ENCODE results near the gene CRTC2.
"Not testable (repeated sequence)": the region's sequence is repeated elsewhere in the genome, so short reads cannot be mapped to it uniquely, and the experiment has no call there.

The CRTC2 gene

GRCh38 chr1:153985341-153985912 is 27.0 kb upstream of the CRTC2 start:
- Histone ChIP-seq H3K27ac (peak overlapping the region; percentile 76 to 95), H3K4me1 (peaks cover 0 to 29% (median 22%) of the 10 kb centered on the region in 4 donors), H3K36me3 (peaks cover 0 to 31% (median 17%) of the 10 kb centered on the region in 3 donors), H3K27me3 (no peaks in the 10 kb centered on the region), H3K9me3 (no peaks in the 10 kb centered on the region), H3K4me3 (peak overlapping the region; percentile 61 to 78)
- DNase-seq, result peak; percentile 75 to 79
- TF ChIP-seq, protein P1, sequence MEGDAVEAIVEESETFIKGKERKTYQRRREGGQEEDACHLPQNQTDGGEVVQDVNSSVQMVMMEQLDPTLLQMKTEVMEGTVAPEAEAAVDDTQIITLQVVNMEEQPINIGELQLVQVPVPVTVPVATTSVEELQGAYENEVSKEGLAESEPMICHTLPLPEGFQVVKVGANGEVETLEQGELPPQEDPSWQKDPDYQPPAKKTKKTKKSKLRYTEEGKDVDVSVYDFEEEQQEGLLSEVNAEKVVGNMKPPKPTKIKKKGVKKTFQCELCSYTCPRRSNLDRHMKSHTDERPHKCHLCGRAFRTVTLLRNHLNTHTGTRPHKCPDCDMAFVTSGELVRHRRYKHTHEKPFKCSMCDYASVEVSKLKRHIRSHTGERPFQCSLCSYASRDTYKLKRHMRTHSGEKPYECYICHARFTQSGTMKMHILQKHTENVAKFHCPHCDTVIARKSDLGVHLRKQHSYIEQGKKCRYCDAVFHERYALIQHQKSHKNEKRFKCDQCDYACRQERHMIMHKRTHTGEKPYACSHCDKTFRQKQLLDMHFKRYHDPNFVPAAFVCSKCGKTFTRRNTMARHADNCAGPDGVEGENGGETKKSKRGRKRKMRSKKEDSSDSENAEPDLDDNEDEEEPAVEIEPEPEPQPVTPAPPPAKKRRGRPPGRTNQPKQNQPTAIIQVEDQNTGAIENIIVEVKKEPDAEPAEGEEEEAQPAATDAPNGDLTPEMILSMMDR (IDR thresholded peaks at IDR 0.05), result no peak
- intact Hi-C loops (cut with DNase I; ENCODE audit: low total_unique reads), result loop anchor here (5.0 to 10.0 kb wide), 2 partner anchors 38 to 311 kb away; partner anchors contain the start of genes DENND4B, ILF2 and NPR1

- Histone ChIP-seq H3K27ac (peak overlapping the region; percentile 76 to 95), H3K4me3 (peak overlapping the region; percentile 61 to 78), H3K27me3 (no peaks in the 10 kb centered on the region), H3K4me1 (peaks cover 0 to 25% (median 17%) of the 10 kb centered on the region in 4 donors), H3K36me3 (peaks cover 0 to 36% (median 17%) of the 10 kb centered on the region in 3 donors), H3K9me3 (no peaks in the 10 kb centered on the region)
- TF ChIP-seq, protein P1 (IDR thresholded peaks at IDR 0.05), result no peak
- intact Hi-C loops (cut with DNase I; ENCODE audit: low total_unique reads), result loop anchor here (10.0 kb wide), 1 partner anchor 310 kb away; the partner anchor contains the start of genes ILF2 and NPR1
- DNase-seq, result no peak
Observed at GRCh38 chr1:153984123-153984894, 25.9 kb upstream of the CRTC2 start.

DNA sequence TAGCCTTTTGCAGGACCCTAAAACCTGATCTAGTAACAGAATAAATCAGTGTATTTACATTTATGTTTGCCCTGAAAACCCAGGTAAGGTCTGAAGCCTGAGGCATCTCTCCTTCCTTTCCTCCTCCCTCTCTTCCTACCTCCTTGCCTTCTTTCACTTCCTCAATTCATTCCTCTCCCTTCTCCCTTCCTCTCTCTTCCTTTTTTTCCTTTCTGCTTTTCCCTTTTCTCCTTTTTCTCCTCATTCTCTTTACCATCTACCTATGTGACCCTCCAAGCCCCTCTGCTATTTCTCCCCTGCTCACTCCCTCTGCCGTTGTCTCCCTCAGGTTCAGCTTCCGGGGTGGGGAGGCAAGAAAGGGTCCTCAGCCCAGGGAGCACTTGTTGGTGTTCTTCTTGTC is 23.3 kb upstream of the CRTC2 start:
- intact Hi-C loops (cut with DNase I; ENCODE audit: low total_unique reads), result loop anchor here (10.0 kb wide), 1 partner anchor 307 kb away; the partner anchor contains the start of genes ILF2 and NPR1
- Histone ChIP-seq H3K4me1 (peaks cover 0 to 30% (median 20%) of the 10 kb centered on the region in 4 donors), H3K36me3 (peaks cover 0 to 36% (median 17%) of the 10 kb centered on the region in 3 donors)
- not testable (repeated sequence) for H3K4me3 ChIP-seq, H3K9me3 ChIP-seq, H3K27ac ChIP-seq, DNase-seq, H3K27me3 ChIP-seq

GRCh38 chr1:153979091-153979490 is 20.7 kb upstream of the CRTC2 start:
- H3K4me3 ChIP-seq, H3K27me3 ChIP-seq, H3K9me3 ChIP-seq, DNase-seq: not testable (repeated sequence)
- H3K36me3 ChIP-seq, result peaks cover 12 to 56% (median 38%) of the 10 kb centered on the region in 3 donors
- intact Hi-C loops (cut with DNase I; ENCODE audit: low total_unique reads), result loop anchor here (10.0 kb wide), 1 partner anchor 54 kb away; the partner anchor contains the start of gene GATAD2B
- H3K4me1 ChIP-seq, result peaks cover 0 to 23% (median 16%) of the 10 kb centered on the region in 4 donors
- H3K27ac ChIP-seq, result peak overlapping the region in 1 of 2 donors; percentile 95

DNA sequence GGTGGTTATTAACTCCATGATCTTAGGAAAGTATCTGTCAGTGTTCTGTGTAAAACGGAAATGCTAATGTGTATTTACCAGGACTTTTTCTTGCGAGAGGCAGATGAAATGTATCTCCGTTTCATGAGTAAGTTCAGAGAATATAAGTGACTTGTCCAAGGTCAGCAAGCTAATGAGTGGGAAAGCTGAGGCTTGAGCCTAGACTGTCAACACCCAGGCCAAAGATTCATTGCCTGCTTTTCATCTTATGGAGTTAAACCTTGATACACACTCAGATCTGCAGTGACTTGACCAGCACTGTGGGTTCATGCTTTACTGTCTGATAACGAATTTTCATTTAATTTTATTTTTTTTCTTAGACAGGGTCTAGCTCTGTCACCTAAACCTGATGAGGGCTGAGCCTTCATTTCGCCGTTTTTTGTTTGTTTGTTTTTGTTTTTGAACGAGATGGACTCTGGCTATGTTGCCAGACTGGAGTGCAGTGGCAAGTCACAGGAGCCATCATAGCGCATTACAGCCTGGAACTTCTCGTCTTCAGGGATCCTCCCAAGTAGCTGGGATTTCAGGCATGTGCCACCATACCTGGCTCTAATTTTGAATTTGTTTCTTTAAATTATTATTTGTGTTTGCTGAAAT is 20.0 kb upstream of the CRTC2 start:
- Histone ChIP-seq H3K36me3 (peaks cover 14 to 62% (median 45%) of the 10 kb centered on the region in 3 donors), H3K9me3 (no peaks in the 10 kb centered on the region), H3K4me3 (peak overlapping the region; percentile 95 to 99), H3K4me1 (peaks cover 0 to 23% (median 16%) of the 10 kb centered on the region in 4 donors), H3K27ac (peak overlapping the region; percentile 95 to 97), H3K27me3 (no peaks in the 10 kb centered on the region)
- TF ChIP-seq, protein P1 (IDR thresholded peaks at IDR 0.05), result no peak
- intact Hi-C loops (cut with DNase I; ENCODE audit: low total_unique reads), result loop anchor here (10.0 kb wide), 1 partner anchor 54 kb away; the partner anchor contains the start of gene GATAD2B
- no peak for DNase-seq

All from tibial artery (tissue), 4 donors.